Right cardiac atrium (tissue), 5 donors: ENCODE data around the gene HEPACAM. TPM values are rescaled to one million over a fixed set of nuclear protein-coding genes. Genes with fewer than 3 reads are reported as not detected.
A peak's percentile ranks its signal among the peaks of the same experiment; 100 is the strongest.

Experiments
- ATAC-seq, 2 donors: fragments of 200-7000 bp; cut with Tn5 transposase; one replicate each; pipeline versions ENCODE4 v1.8.0 to v1.9.1; 2020; ENCODE audit warnings: moderate library complexity in 2 of 2, mild to moderate bottlenecking in 1 of 2
- DNase-seq, 3 donors: peaks; one replicate each; pipeline ENCODE4 v3.0.0-alpha.2; 2020
- H3K27ac ChIP-seq: one replicate; pipeline ENCODE4 v1.5.1; 2013; ENCODE audit warnings: mild to moderate bottlenecking, low read length, control low read depth, moderate library complexity
- H3K27me3 ChIP-seq: one replicate; pipeline ENCODE4 v1.6.1; 2013; ENCODE audit not compliant: control insufficient read depth, insufficient read depth
- H3K4me1 ChIP-seq: one replicate; pipeline ENCODE4 v1.6.1; 2013; ENCODE audit warnings: low read length; ENCODE audit not compliant: control insufficient read depth, insufficient read depth
- H3K4me3 ChIP-seq: one replicate; pipeline ENCODE4 v1.5.1; 2013; ENCODE audit warnings: low read length, control low read depth
- H3K9me3 ChIP-seq: one replicate; pipeline ENCODE4 v1.6.1; 2013; ENCODE audit warnings: low read length; ENCODE audit not compliant: control insufficient read depth
- WGBS: extraction: QIAGEN DNeasy Blood & Tissue Kit; methylation state at CpG from one replicate; pipeline ENCODE4 v1.1.7; 2013; 5-methylcytosine and 5-hydroxymethylcytosine counted together
- intact Hi-C, 4 donors: fragments of 100-400 bp; cut with DNase I; formaldehyde crosslinking; loops; one replicate each; pipeline versions ENCODE4 v1.11.0 to v1.14.0; 2022 to 2023
- polyA plus RNA-seq: library from polyadenylated mRNA; stranded (reverse); fragments of 200-250 nt; gene quantifications from one replicate; pipeline ENCODE4 v1.2.3, GENCODE V29; 2013
- total RNA-seq, 4 donors: library from RNA; stranded (reverse); fragmentation: NEBNext Ultra II Directional; extraction: Animal tissue kit (Norgen Biotek cat#: 25700); gene quantifications; one replicate each; pipeline ENCODE4 v1.2.1, GENCODE V29; 2021
- donor health status: healthy with polysubstance abuse.
- donor health status: DM: no; HTN: yes; CAD: no.
- donor health status: DM: no; HTN: no; CAD: no.
- donor health status: DM: no; HTN: yes; CAD: no; lungs with severe emphysema.
- donor health status: DM: yes; HTN: yes; CAD: no.

Gene HEPACAM
- total and polyA plus RNA-seq, 5 donors = 0.26 to 1.9 (median 0.38) TPM

DNA sequence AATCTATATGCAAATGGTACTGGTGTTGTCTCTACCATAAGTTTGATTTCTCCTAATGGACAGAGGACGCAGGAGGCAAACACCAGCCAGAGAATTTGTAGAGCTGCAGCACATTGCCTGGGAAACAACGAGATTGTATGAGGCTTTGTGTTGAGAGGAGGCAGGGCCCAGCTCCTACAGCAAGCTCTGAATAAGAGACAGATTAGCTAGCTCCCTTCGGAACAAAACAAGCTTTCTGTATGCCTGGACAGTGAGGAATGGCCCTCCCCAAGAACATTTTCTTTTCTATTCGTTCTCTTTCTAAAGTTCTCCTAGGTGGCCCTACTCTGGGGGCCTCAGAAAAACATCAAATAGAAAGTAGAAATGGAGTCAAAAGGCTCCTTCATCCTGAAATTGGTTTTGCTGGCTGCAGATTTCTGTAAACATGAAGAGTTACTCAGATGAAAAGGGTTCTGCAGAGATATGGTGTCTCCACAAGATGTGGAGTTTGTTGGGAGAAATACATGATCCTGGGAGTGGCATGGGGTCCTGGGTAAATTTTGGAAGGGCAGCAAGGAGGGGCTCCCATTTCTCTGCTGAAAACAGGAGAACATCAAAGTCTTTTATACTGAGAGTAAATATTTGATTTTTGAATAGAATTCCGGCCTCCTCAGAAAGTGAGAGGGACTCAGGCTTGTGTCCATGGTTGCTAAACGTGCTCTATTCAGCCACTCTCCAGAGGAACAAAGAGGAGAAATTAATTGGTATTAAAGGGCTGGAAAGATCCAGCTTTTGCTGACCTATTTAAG, 6.8 kb upstream of the HEPACAM start:
- WGBS = 65% methylated on average over 6 of the region's 6 CpGs
- intact Hi-C loops = no loop called here

GRCh38 chr11:124941703-124942102, 5.9 kb upstream of the HEPACAM start:
- intact Hi-C loops = no loop called here
- WGBS = 100% methylated on average over 1 of the region's 1 CpG
- no peaks in the 10 kb centered on the region for H3K27me3 ChIP-seq

More for the DNA sequence above, 6.8 kb upstream of the HEPACAM start:
- H3K4me3 ChIP-seq = no peak overlapping the region
- no peaks in the 10 kb centered on the region for H3K27me3 ChIP-seq
- H3K9me3 ChIP-seq = no peaks in the 10 kb centered on the region
- H3K27ac ChIP-seq = no peak overlapping the region
- H3K4me1 ChIP-seq = no peaks in the 10 kb centered on the region
- DNase-seq = no peak
- ATAC-seq = no peak

GRCh38 chr11:124938970-124939369, 3.1 kb upstream of the HEPACAM start:
- intact Hi-C loops = no loop called here
- no peak for ATAC-seq
- WGBS = 80% methylated on average over 6 of the region's 6 CpGs
- no peak overlapping the region for H3K4me3 ChIP-seq
- H3K4me1 ChIP-seq = no peaks in the 10 kb centered on the region
- no peaks in the 10 kb centered on the region for H3K27me3 ChIP-seq
- H3K27ac ChIP-seq = no peak overlapping the region
- H3K9me3 ChIP-seq = no peaks in the 10 kb centered on the region
- DNase-seq = no peak

More at GRCh38 chr11:124941703-124942102, 5.9 kb upstream of the HEPACAM start:
- Histone ChIP-seq H3K9me3 (no peaks in the 10 kb centered on the region), H3K27ac (no peak overlapping the region), H3K4me1 (no peaks in the 10 kb centered on the region), H3K4me3 (no peak overlapping the region)
- DNase-seq (no peak), ATAC-seq (no peak)

DNA sequence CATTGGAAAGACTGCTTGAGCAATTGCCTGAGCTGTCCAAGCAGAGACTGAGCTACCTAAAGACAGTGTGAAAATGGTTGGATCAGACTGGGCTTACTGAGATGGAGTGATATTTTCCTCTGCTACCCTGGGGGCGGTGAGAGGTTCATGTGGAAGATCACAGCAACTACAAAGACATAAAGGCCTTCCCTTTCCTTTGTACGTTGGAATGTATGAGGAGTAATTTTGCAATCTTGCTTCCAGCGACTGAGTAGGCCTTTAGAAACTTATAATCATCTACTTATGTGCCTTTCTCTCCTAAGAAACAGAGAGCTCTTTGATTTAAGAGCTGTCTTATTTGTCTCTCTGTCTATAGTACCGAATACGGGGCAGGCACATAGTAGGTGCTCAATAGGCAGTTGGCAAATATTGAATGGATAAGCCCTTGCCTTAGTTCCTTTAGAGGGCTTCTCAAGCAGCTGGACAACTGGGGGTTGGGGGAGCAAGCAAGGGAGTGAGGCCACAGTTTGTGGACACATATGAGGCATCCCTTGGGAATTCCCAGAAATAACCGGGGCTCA, 2.4 kb upstream of the HEPACAM start:
- H3K9me3 ChIP-seq = no peaks in the 10 kb centered on the region
- intact Hi-C loops = no loop called here
- no peaks in the 10 kb centered on the region for H3K27me3 ChIP-seq
- H3K4me1 ChIP-seq = no peaks in the 10 kb centered on the region
- no peak for ATAC-seq
- WGBS = 74% methylated on average over 6 of the region's 6 CpGs
- no peak for DNase-seq
- no peak overlapping the region for H3K27ac ChIP-seq
- H3K4me3 ChIP-seq = no peak overlapping the region

DNA sequence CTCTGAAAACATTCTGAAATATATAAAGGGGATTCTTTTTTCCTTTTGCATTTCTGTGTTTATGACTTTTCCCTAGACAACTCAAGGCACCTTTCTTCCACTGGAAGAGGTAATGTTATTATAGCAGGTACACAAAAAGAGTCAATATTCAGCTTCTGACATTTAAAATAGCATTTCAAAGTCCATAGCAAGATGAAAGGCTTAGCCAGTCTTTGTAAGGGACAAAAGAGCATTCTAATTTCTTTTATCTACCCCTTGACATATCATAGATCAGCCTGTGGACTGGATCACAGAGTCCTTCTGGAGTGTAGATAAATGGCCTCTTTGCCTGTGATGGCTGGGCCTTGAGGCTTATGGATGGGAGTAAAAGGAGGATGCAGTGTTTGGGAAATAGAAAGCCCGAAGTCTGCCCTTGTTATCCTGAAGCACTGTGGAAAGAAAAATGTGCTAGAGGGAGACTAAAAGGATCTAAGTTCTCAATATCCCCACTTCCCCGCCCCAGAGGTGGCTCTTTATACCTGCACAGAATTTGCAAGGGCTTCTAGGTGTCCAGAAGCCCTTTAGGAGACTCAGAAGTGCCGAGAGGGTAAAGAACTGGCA, 1.6 kb upstream of the HEPACAM start:
- no peak overlapping the region for H3K27ac ChIP-seq
- no peaks in the 10 kb centered on the region for H3K4me1 ChIP-seq
- H3K27me3 ChIP-seq = no peaks in the 10 kb centered on the region
- DNase-seq = no peak
- no peaks in the 10 kb centered on the region for H3K9me3 ChIP-seq
- no peak overlapping the region for H3K4me3 ChIP-seq
- WGBS = 82% methylated on average over 3 of the region's 3 CpGs
- no peak for ATAC-seq
- intact Hi-C loops = no loop called here

GRCh38 chr11:124934862-124935547, 842 bp downstream of the HEPACAM start:
- DNase-seq (no peak), ATAC-seq (no peak)

GRCh38 chr11:124930799-124931198, 5.0 kb downstream of the HEPACAM start:
- H3K27ac ChIP-seq = no peak overlapping the region
- 80% methylated on average over 3 of the region's 3 CpGs for WGBS
- H3K27me3 ChIP-seq = no peaks in the 10 kb centered on the region
- no peaks in the 10 kb centered on the region for H3K9me3 ChIP-seq
- no peak for DNase-seq
- H3K4me3 ChIP-seq = no peak overlapping the region
- H3K4me1 ChIP-seq = no peaks in the 10 kb centered on the region
- no peak for ATAC-seq
- intact Hi-C loops = no loop called here

More at GRCh38 chr11:124934862-124935547, 842 bp downstream of the HEPACAM start:
- H3K9me3 ChIP-seq = no peaks in the 10 kb centered on the region
- intact Hi-C loops = no loop called here
- WGBS = 66% methylated on average over 4 of the region's 4 CpGs
- H3K4me3 ChIP-seq = no peak overlapping the region
- no peak overlapping the region for H3K27ac ChIP-seq
- H3K27me3 ChIP-seq = no peaks in the 10 kb centered on the region
- no peaks in the 10 kb centered on the region for H3K4me1 ChIP-seq

GRCh38 chr11:124928942-124929665, 6.7 kb downstream of the HEPACAM start:
- no peak overlapping the region for H3K27ac ChIP-seq
- no peaks in the 10 kb centered on the region for H3K4me1 ChIP-seq
- ATAC-seq (no peak), DNase-seq (peak in 1 of 3 donors; percentile 46)
- 35% methylated on average over 4 of the region's 4 CpGs for WGBS
- intact Hi-C loops = no loop called here
- H3K27me3 ChIP-seq = no peaks in the 10 kb centered on the region
- no peaks in the 10 kb centered on the region for H3K9me3 ChIP-seq
- H3K4me3 ChIP-seq = no peak overlapping the region

DNA sequence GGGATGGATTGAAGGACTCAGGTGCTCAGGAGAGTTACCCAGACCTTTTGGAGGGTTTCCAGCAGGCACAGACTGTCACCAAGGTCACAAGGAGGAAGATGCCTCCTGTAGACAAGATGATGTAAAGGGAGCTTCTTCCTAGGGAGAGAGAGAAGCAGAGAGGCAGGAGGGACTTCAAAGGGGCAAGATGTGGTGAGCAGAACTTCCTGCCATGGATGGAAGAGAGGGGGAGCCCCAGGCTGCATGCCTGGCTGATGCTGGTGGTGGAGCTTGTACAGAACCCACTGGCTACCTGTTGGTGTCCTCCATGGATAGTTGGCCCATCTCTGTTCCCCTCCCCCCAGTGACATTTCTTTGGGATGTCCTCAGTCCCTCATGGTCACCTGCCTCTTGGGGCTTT, 12.6 kb downstream of the HEPACAM start:
- ATAC-seq (no peak), DNase-seq (no peak)
- peaks cover 2% of the 10 kb centered on the region for H3K4me1 ChIP-seq
- no peak overlapping the region for H3K27ac ChIP-seq
- intact Hi-C loops = no loop called here
- H3K27me3 ChIP-seq = no peaks in the 10 kb centered on the region
- H3K4me3 ChIP-seq = no peak overlapping the region
- H3K9me3 ChIP-seq = no peaks in the 10 kb centered on the region

DNA sequence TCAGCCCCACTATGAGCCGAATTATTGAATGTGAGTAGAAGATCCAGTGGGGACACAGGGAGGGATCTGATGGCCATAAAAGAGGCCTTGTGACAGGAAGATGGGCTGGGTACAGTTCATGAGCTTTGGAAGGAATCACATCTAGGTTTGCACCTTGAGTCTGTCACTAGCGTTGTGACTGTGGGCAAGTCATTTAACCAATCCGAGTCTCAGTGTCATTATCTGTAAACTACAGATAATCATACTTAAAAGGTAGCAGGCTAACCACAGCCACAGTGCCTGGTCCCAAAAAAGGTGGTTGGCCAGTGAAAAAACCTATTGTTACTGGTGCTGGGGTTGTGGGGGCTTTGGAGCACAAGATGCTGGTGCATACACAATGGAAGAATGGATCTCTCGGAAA, 13.0 kb downstream of the HEPACAM start:
- H3K27ac ChIP-seq = no peak overlapping the region
- H3K4me1 ChIP-seq = peaks cover 2% of the 10 kb centered on the region
- H3K9me3 ChIP-seq = no peaks in the 10 kb centered on the region
- H3K27me3 ChIP-seq = no peaks in the 10 kb centered on the region
- no peak for DNase-seq
- ATAC-seq = no peak
- WGBS = 90% methylated on average over 4 of the region's 4 CpGs
- H3K4me3 ChIP-seq = no peak overlapping the region
- intact Hi-C loops = no loop called here
